K562 (cell line): ENCODE results near the gene SDK1. TPM values are rescaled to one million over a fixed set of nuclear protein-coding genes. Genes with fewer than 3 reads are reported as not detected.

Experiments
- ARID1B ChIP-seq: fragments of 450-650 bp; IDR thresholded peaks from 2 replicates; pipeline ENCODE4 v1.6.1; 2016; ENCODE audit warnings: antibody characterized with exemption, mild to moderate bottlenecking, inconsistent platforms
- CEBPB ChIP-seq: fragments of 450-650 bp; IDR thresholded peaks from 2 replicates; pipeline ENCODE4 v1.6.1; 2016; ENCODE audit warnings: missing genetic modification characterization, missing compliant biosample characterization
- DPF2 ChIP-seq: fragments of 450-650 bp; IDR thresholded peaks from 2 replicates; pipeline ENCODE4 v1.6.1; 2016
- EP400 ChIP-seq: fragments of 450-650 bp; IDR thresholded peaks from 2 replicates; pipeline ENCODE4 v1.6.1; 2017; ENCODE audit warnings: antibody characterized with exemption, mild to moderate bottlenecking, moderate library complexity
- JUNB ChIP-seq: fragments of 450-650 bp; formaldehyde crosslinking; conservative IDR thresholded peaks from 2 replicates; pipeline ENCODE4 v1.4.0; 2020; ENCODE audit warnings: mild to moderate bottlenecking
- SIN3B ChIP-seq: fragments of 450-650 bp; IDR thresholded peaks from 2 replicates; pipeline ENCODE4 v1.6.1; 2017; ENCODE audit warnings: low read depth, mild to moderate bottlenecking, moderate library complexity
- ZNF695 ChIP-seq: fragments of 450-650 bp; formaldehyde crosslinking; IDR thresholded peaks from 2 replicates; pipeline ENCODE4 v1.4.0; 2020; ENCODE audit warnings: mild to moderate bottlenecking, moderate library complexity
- polyA plus RNA-seq, 8 experiments: library from polyadenylated mRNA; depleted of rRNA in 4 of 8; stranded (reverse) in 5 of 8; unstranded in 3 of 8; fragments of >200 nt; fragmentation: Nextera tagmentation in 2 of 8; fragmentation: Illumina TruSeq in 1 of 8; extraction: Ambion mirVana in 2 of 8; extraction: Trizol in 1 of 8; gene quantifications; 2 replicates each; pipeline versions ENCODE4 v1.2.1 to v1.2.3, GENCODE V29; 2011 to 2014; ENCODE audit warnings: inconsistent platforms in 1 of 8, missing spikeins in 1 of 8
- total RNA-seq, 7 experiments: library from RNA; depleted of rRNA in 6 of 7; stranded (reverse); fragments of >200 nt in 6 of 7; fragmentation: Illumina TruSeq in 2 of 7; extraction: Trizol in 2 of 7; gene quantifications; 2 replicates each; pipeline versions ENCODE4 v1.2.1 to v1.2.3, GENCODE V29; 2011 to 2021; ENCODE audit warnings: low replicate concordance in 1 of 7
- TF ChIP-seq, protein P1 (sequence below): fragments of 450-650 bp; formaldehyde crosslinking; IDR thresholded peaks from 2 replicates; pipeline ENCODE4 v1.4.0; 2022; ENCODE audit warnings: mild to moderate bottlenecking, moderate library complexity
- TF ChIP-seq, protein P2 (sequence below): fragments of 450-650 bp; IDR thresholded peaks from 2 replicates; pipeline ENCODE4 v1.6.1; 2016; ENCODE audit warnings: borderline replicate concordance
- TF ChIP-seq, protein P3 (sequence below): fragments of 250-450 bp; sonication (Bioruptor Pico); IDR thresholded peaks from 2 replicates; pipeline ENCODE4 v1.5.0; 2020; ENCODE audit warnings: mild to moderate bottlenecking
- TF ChIP-seq, protein P4 (sequence below): sonication (generic); formaldehyde crosslinking; IDR thresholded peaks from 2 replicates; pipeline ENCODE4 v1.8.0; 2022; ENCODE audit warnings: mild to moderate bottlenecking, low read depth, missing genetic modification reagents
- TF ChIP-seq, protein P5 (sequence below): fragments of 450-650 bp; IDR thresholded peaks from 2 replicates; pipeline ENCODE4 v1.6.1; 2014; ENCODE audit warnings: low read depth, mild to moderate bottlenecking, moderate library complexity, borderline replicate concordance

The SDK1 gene
- total and polyA plus RNA-seq, 9 of the 15 experiments (the other 6 are each of a cell fraction or from before 2014, with no cell fraction given) = 0.16 TPM; not detected in 8

DNA sequence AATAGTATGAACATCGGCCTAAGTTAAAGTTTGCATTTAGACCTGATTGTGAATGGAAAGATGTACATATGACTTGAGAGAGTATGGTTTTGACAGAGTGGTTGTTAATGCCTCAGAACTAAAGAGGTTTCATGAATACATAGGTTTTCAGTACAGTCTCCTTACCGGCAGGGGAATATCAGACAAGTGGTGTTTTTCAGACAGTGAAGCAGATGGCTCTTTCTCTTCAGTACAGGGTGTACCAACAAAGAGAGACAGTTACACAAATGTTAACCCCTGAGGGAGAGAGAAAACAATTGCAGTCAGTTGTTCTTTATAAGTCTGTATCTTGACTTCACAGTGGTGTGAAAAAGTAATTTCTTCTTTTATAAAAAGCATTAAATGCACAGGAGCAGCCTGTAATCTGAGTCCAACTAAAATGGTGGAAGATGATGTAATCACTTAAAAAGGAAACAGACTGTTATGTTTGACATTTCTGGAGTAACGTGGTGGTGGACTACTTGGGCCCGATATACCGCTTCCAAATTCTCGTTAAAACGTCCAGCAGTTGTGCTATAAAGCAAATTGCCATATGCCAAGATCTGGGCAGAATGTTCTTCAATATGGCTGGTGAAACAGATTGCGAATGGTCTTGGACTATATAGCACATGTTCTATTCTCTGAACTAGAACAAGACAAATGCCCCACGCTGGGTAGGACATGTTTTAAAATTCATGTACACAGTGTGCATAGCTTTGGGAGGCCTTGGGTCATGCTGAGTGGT, 69.2 kb downstream of the SDK1 start (continued):
- TF ChIP-seq SIN3B (no peak), ARID1B (no peak), ZNF695 (CRISPR knock-in tag) (no peak), JUNB (no peak), EP400 (no peak), CEBPB (tag) (0 out of 2 replicates have a peak, but pooled peaks have one; percentile 28), DPF2 (no peak)
- TF ChIP-seq, protein P1, sequence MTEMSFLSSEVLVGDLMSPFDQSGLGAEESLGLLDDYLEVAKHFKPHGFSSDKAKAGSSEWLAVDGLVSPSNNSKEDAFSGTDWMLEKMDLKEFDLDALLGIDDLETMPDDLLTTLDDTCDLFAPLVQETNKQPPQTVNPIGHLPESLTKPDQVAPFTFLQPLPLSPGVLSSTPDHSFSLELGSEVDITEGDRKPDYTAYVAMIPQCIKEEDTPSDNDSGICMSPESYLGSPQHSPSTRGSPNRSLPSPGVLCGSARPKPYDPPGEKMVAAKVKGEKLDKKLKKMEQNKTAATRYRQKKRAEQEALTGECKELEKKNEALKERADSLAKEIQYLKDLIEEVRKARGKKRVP = 0 out of 2 replicates have a peak, but pooled peaks have one; percentile 15
- TF ChIP-seq, protein P2, sequence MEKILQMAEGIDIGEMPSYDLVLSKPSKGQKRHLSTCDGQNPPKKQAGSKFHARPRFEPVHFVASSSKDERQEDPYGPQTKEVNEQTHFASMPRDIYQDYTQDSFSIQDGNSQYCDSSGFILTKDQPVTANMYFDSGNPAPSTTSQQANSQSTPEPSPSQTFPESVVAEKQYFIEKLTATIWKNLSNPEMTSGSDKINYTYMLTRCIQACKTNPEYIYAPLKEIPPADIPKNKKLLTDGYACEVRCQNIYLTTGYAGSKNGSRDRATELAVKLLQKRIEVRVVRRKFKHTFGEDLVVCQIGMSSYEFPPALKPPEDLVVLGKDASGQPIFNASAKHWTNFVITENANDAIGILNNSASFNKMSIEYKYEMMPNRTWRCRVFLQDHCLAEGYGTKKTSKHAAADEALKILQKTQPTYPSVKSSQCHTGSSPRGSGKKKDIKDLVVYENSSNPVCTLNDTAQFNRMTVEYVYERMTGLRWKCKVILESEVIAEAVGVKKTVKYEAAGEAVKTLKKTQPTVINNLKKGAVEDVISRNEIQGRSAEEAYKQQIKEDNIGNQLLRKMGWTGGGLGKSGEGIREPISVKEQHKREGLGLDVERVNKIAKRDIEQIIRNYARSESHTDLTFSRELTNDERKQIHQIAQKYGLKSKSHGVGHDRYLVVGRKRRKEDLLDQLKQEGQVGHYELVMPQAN = no peak
- TF ChIP-seq, protein P3, sequence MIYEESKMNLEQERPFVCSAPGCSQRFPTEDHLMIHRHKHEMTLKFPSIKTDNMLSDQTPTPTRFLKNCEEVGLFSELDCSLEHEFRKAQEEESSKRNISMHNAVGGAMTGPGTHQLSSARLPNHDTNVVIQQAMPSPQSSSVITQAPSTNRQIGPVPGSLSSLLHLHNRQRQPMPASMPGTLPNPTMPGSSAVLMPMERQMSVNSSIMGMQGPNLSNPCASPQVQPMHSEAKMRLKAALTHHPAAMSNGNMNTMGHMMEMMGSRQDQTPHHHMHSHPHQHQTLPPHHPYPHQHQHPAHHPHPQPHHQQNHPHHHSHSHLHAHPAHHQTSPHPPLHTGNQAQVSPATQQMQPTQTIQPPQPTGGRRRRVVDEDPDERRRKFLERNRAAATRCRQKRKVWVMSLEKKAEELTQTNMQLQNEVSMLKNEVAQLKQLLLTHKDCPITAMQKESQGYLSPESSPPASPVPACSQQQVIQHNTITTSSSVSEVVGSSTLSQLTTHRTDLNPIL = no peak
- TF ChIP-seq, protein P4, sequence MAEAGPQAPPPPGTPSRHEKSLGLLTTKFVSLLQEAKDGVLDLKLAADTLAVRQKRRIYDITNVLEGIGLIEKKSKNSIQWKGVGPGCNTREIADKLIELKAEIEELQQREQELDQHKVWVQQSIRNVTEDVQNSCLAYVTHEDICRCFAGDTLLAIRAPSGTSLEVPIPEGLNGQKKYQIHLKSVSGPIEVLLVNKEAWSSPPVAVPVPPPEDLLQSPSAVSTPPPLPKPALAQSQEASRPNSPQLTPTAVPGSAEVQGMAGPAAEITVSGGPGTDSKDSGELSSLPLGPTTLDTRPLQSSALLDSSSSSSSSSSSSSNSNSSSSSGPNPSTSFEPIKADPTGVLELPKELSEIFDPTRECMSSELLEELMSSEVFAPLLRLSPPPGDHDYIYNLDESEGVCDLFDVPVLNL = no peak
- TF ChIP-seq, protein P5, sequence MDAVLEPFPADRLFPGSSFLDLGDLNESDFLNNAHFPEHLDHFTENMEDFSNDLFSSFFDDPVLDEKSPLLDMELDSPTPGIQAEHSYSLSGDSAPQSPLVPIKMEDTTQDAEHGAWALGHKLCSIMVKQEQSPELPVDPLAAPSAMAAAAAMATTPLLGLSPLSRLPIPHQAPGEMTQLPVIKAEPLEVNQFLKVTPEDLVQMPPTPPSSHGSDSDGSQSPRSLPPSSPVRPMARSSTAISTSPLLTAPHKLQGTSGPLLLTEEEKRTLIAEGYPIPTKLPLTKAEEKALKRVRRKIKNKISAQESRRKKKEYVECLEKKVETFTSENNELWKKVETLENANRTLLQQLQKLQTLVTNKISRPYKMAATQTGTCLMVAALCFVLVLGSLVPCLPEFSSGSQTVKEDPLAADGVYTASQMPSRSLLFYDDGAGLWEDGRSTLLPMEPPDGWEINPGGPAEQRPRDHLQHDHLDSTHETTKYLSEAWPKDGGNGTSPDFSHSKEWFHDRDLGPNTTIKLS = no peak
